GM23338 (cell line): ENCODE measurements around the gene ISY1. TPM values are rescaled to one million over a fixed set of nuclear protein-coding genes. Genes with fewer than 3 reads are reported as not detected.

Experiments
- ATAC-seq: fragments of 200-7000 bp; cut with Tn5 transposase; 3 replicates; pipeline ENCODE4 v1.9.1; 2020
- DNase-seq: peaks from one replicate; pipeline ENCODE4 v3.0.0-alpha.2; 2015; ENCODE audit warnings: low spot score
- H2AFZ ChIP-seq: fragments of 200-600 bp; sonication (generic); 2 replicates; pipeline ENCODE4 v1.8.0; 2016; ENCODE audit warnings: antibody characterized with exemption, mild to moderate bottlenecking, moderate library complexity
- H3F3A ChIP-seq: fragments of 200-600 bp; sonication (generic); replicated peaks from 2 replicates; pipeline ENCODE4 v1.8.0; 2017; ENCODE audit warnings: antibody characterized with exemption, mixed run types, low read depth
- H3K27ac ChIP-seq: fragments of 200-600 bp; sonication (generic); 2 replicates; pipeline ENCODE4 v1.6.1; 2016; ENCODE audit warnings: low read depth
- H3K27me3 ChIP-seq: fragments of 200-600 bp; sonication (generic); 2 replicates; pipeline ENCODE4 v1.8.0; 2016; ENCODE audit warnings: mild to moderate bottlenecking, mixed run types, moderate library complexity; ENCODE audit not compliant: insufficient read depth
- H3K36me3 ChIP-seq: fragments of 200-600 bp; sonication (generic); 2 replicates; pipeline ENCODE4 v1.8.0; 2016; ENCODE audit warnings: mild to moderate bottlenecking; ENCODE audit not compliant: insufficient read depth
- H3K4me1 ChIP-seq: fragments of 200-600 bp; sonication (generic); 2 replicates; pipeline ENCODE4 v1.8.0; 2016; ENCODE audit warnings: mild to moderate bottlenecking, moderate library complexity; ENCODE audit not compliant: insufficient read depth
- H3K4me2 ChIP-seq: fragments of 200-600 bp; sonication (generic); 2 replicates; pipeline ENCODE4 v1.7.1; 2017; ENCODE audit warnings: mixed run types
- H3K4me3 ChIP-seq: fragments of 200-600 bp; sonication (generic); 2 replicates; pipeline ENCODE4 v1.6.1; 2016; ENCODE audit warnings: mixed run types
- H3K79me2 ChIP-seq: fragments of 200-600 bp; sonication (generic); replicated peaks from 2 replicates; pipeline ENCODE4 v1.8.0; 2017; ENCODE audit warnings: mild to moderate bottlenecking; ENCODE audit not compliant: insufficient read depth
- H3K9me2 ChIP-seq: fragments of 200-600 bp; sonication (generic); 2 replicates; pipeline ENCODE4 v1.8.0; 2017; ENCODE audit not compliant: insufficient read depth
- H4K20me1 ChIP-seq: fragments of 200-600 bp; sonication (generic); replicated peaks from 2 replicates; pipeline ENCODE4 v1.8.0; 2017; ENCODE audit warnings: mild to moderate bottlenecking; ENCODE audit not compliant: insufficient read depth
- H3K27ac Mint-ChIP-seq: 2 replicates; pipeline ENCODE4 v1.8.0; 2020; ENCODE audit warnings: inconsistent platforms, mild to moderate bottlenecking, moderate library complexity, mixed read lengths
- H3K27me3 Mint-ChIP-seq: 3 replicates; pipeline ENCODE4 v1.8.0; 2022; ENCODE audit warnings: low read depth, mild to moderate bottlenecking, moderate library complexity, mixed read lengths, inconsistent platforms; ENCODE audit not compliant: insufficient read depth, poor library complexity
- H3K36me3 Mint-ChIP-seq: 3 replicates; pipeline ENCODE4 v1.8.0; 2021; ENCODE audit warnings: low read depth, mild to moderate bottlenecking, inconsistent platforms, moderate library complexity, mixed read lengths
- H3K4me1 Mint-ChIP-seq: 3 replicates; pipeline ENCODE4 v1.8.0; 2020; ENCODE audit warnings: mild to moderate bottlenecking, inconsistent platforms, mixed read lengths
- H3K4me3 Mint-ChIP-seq: 3 replicates; pipeline ENCODE4 v1.8.0; 2021; ENCODE audit warnings: moderate library complexity, mild to moderate bottlenecking, inconsistent platforms, mixed read lengths
- H3K9me3 Mint-ChIP-seq: 3 replicates; pipeline ENCODE4 v1.8.0; 2020; ENCODE audit warnings: moderate library complexity, mild to moderate bottlenecking, inconsistent platforms, mixed read lengths
- CREB1 ChIP-seq: fragments of 250-450 bp; sonication (Bioruptor Pico); IDR thresholded peaks from 2 replicates; pipeline ENCODE4 v1.5.0; 2020; ENCODE audit warnings: low read depth, mild to moderate bottlenecking, moderate library complexity
- EZH2 ChIP-seq: fragments of 200-600 bp; sonication (generic); IDR thresholded peaks from one replicate; pipeline ENCODE4 v1.8.0; 2017; ENCODE audit warnings: antibody characterized with exemption, mild to moderate bottlenecking, low read depth; ENCODE audit not compliant: unreplicated experiment
- EZH2phosphoT487 ChIP-seq: fragments of 200-600 bp; sonication (generic); IDR thresholded peaks from one replicate; pipeline ENCODE4 v1.8.1; 2018; ENCODE audit warnings: antibody characterized with exemption; ENCODE audit not compliant: unreplicated experiment
- JUNB ChIP-seq: IDR thresholded peaks from one replicate; pipeline ENCODE4 v1.6.1; 2016; ENCODE audit warnings: antibody characterized with exemption; ENCODE audit not compliant: unreplicated experiment
- NANOG ChIP-seq: IDR thresholded peaks from 2 replicates; pipeline ENCODE4 v1.6.1; 2016; ENCODE audit warnings: antibody characterized with exemption, borderline replicate concordance
- POLR2AphosphoS5 ChIP-seq: IDR thresholded peaks from 2 replicates; pipeline ENCODE4 v1.6.1; 2016; ENCODE audit warnings: antibody characterized with exemption, low read depth
- ZNF331 ChIP-seq: fragments of 250-450 bp; sonication (Bioruptor Pico); IDR thresholded peaks from 2 replicates; pipeline ENCODE4 v1.5.0; 2020; ENCODE audit warnings: low read depth, mild to moderate bottlenecking, moderate library complexity
- polyA plus RNA-seq: library from polyadenylated mRNA; unstranded; fragments of >200 nt; fragmentation: Nextera tagmentation; extraction: Ambion mirVana; gene quantifications from 2 replicates; pipeline ENCODE4 v1.2.1, GENCODE V29; 2016
- total RNA-seq: library from RNA; depleted of rRNA; stranded (reverse); fragments of >200 nt; shearing (Covaris generic); gene quantifications from 2 replicates; pipeline ENCODE4 v1.2.3, GENCODE V29; 2014
- TF ChIP-seq, protein P1 (sequence below): IDR thresholded peaks from one replicate; pipeline ENCODE4 v1.6.1; 2018; ENCODE audit warnings: antibody characterized with exemption; ENCODE audit not compliant: unreplicated experiment
- TF ChIP-seq, protein P2 (sequence below): fragments of 250-450 bp; sonication (Bioruptor Pico); IDR thresholded peaks from 2 replicates; pipeline ENCODE4 v1.5.0; 2020; ENCODE audit warnings: mild to moderate bottlenecking, moderate library complexity
- TF ChIP-seq, protein P3 (sequence below): IDR thresholded peaks from 2 replicates; pipeline ENCODE4 v1.6.1; 2016; ENCODE audit warnings: antibody characterized with exemption

ISY1 gene
- total and polyA plus RNA-seq, 2 experiments from 2014 or later: 11.3 to 23.6 TPM

DNA sequence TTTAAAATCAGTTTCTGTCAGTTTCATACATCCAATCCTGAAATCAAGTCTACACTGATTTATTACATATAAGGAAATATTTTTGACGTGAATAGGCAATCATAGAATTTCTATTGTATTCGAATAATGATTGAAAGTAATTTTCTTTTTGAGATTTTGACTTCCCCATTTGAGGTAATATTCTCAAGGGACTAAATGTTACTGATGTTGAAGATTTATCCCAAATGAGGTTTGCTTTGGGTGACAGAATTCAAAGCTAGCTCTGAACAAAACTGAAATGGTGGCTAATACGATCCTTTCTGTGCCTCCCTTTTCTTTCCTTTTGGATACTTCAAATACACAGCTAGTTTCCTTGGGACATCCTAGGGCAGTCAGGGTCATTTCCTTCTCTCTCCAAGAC, 35.7 kb upstream of the ISY1 start (continued):
- TF ChIP-seq EZH2 (no peak), EZH2phosphoT487 (no peak), ZNF331 (CRISPR knock-in tag) (no peak), CREB1 (CRISPR knock-in tag) (no peak)
- TF ChIP-seq, protein P1, sequence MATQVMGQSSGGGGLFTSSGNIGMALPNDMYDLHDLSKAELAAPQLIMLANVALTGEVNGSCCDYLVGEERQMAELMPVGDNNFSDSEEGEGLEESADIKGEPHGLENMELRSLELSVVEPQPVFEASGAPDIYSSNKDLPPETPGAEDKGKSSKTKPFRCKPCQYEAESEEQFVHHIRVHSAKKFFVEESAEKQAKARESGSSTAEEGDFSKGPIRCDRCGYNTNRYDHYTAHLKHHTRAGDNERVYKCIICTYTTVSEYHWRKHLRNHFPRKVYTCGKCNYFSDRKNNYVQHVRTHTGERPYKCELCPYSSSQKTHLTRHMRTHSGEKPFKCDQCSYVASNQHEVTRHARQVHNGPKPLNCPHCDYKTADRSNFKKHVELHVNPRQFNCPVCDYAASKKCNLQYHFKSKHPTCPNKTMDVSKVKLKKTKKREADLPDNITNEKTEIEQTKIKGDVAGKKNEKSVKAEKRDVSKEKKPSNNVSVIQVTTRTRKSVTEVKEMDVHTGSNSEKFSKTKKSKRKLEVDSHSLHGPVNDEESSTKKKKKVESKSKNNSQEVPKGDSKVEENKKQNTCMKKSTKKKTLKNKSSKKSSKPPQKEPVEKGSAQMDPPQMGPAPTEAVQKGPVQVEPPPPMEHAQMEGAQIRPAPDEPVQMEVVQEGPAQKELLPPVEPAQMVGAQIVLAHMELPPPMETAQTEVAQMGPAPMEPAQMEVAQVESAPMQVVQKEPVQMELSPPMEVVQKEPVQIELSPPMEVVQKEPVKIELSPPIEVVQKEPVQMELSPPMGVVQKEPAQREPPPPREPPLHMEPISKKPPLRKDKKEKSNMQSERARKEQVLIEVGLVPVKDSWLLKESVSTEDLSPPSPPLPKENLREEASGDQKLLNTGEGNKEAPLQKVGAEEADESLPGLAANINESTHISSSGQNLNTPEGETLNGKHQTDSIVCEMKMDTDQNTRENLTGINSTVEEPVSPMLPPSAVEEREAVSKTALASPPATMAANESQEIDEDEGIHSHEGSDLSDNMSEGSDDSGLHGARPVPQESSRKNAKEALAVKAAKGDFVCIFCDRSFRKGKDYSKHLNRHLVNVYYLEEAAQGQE: no peak

DNA sequence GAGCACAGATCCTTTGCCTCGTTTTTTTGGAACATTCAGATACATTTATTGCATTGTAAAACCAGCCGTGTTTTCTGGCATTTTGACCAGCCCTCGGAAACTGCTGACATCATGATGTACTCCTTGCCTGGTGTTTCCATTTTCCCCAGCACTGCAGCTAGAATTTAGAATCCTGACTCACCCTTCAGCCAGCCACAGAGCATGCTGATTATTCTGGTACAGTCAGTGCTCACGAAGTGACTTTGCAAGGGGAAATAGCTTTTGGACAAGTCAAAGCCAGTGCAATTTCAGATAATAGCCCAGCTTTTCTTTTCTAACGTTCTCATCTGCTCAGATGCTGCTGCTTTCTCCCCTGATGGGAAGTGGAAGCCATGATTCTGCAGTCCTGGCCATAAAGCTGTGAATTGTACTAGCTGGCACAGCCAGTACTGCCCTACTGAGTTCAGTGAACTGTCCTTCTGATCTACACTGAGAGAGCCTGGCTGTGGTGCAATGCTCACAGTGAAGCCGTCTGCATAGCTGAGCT, 34.9 kb upstream of the ISY1 start:
- no peak for DNase-seq
- H3K9me3 Mint-ChIP-seq: no peaks in the 10 kb centered on the region
- Histone ChIP-seq H3K4me2 (no peak overlapping the region), H4K20me1 (no peaks in the 10 kb centered on the region), H3K27me3 (no peaks in the 10 kb centered on the region), H3K4me1 (no peaks in the 10 kb centered on the region), H2AFZ (no peak overlapping the region), H3K27ac (no peak overlapping the region), H3K36me3 (no peaks in the 10 kb centered on the region), H3K4me3 (no peak overlapping the region), H3F3A (0 out of 2 replicates have a peak, but pooled peaks cover 3% of the 10 kb centered on the region), H3K9me2 (no peaks in the 10 kb centered on the region), H3K79me2 (no peaks in the 10 kb centered on the region)
- H3K27ac Mint-ChIP-seq: 0 out of 2 replicates have a peak overlapping the region, but pooled peaks have one; percentile 23
- H3K27me3 Mint-ChIP-seq: peaks cover 3% of the 10 kb centered on the region
- H3K36me3 Mint-ChIP-seq: no peaks in the 10 kb centered on the region
- H3K4me3 Mint-ChIP-seq: no peak overlapping the region
- H3K4me1 Mint-ChIP-seq: peaks cover 2% of the 10 kb centered on the region; the same call in 1 of the 3 replicates
- ATAC-seq: no peak
- TF ChIP-seq POLR2AphosphoS5 (no peak), JUNB (no peak), NANOG (no peak), ZNF331 (CRISPR knock-in tag) (no peak), EZH2phosphoT487 (no peak), EZH2 (no peak)
- TF ChIP-seq, protein P1: no peak
- TF ChIP-seq, protein P2, sequence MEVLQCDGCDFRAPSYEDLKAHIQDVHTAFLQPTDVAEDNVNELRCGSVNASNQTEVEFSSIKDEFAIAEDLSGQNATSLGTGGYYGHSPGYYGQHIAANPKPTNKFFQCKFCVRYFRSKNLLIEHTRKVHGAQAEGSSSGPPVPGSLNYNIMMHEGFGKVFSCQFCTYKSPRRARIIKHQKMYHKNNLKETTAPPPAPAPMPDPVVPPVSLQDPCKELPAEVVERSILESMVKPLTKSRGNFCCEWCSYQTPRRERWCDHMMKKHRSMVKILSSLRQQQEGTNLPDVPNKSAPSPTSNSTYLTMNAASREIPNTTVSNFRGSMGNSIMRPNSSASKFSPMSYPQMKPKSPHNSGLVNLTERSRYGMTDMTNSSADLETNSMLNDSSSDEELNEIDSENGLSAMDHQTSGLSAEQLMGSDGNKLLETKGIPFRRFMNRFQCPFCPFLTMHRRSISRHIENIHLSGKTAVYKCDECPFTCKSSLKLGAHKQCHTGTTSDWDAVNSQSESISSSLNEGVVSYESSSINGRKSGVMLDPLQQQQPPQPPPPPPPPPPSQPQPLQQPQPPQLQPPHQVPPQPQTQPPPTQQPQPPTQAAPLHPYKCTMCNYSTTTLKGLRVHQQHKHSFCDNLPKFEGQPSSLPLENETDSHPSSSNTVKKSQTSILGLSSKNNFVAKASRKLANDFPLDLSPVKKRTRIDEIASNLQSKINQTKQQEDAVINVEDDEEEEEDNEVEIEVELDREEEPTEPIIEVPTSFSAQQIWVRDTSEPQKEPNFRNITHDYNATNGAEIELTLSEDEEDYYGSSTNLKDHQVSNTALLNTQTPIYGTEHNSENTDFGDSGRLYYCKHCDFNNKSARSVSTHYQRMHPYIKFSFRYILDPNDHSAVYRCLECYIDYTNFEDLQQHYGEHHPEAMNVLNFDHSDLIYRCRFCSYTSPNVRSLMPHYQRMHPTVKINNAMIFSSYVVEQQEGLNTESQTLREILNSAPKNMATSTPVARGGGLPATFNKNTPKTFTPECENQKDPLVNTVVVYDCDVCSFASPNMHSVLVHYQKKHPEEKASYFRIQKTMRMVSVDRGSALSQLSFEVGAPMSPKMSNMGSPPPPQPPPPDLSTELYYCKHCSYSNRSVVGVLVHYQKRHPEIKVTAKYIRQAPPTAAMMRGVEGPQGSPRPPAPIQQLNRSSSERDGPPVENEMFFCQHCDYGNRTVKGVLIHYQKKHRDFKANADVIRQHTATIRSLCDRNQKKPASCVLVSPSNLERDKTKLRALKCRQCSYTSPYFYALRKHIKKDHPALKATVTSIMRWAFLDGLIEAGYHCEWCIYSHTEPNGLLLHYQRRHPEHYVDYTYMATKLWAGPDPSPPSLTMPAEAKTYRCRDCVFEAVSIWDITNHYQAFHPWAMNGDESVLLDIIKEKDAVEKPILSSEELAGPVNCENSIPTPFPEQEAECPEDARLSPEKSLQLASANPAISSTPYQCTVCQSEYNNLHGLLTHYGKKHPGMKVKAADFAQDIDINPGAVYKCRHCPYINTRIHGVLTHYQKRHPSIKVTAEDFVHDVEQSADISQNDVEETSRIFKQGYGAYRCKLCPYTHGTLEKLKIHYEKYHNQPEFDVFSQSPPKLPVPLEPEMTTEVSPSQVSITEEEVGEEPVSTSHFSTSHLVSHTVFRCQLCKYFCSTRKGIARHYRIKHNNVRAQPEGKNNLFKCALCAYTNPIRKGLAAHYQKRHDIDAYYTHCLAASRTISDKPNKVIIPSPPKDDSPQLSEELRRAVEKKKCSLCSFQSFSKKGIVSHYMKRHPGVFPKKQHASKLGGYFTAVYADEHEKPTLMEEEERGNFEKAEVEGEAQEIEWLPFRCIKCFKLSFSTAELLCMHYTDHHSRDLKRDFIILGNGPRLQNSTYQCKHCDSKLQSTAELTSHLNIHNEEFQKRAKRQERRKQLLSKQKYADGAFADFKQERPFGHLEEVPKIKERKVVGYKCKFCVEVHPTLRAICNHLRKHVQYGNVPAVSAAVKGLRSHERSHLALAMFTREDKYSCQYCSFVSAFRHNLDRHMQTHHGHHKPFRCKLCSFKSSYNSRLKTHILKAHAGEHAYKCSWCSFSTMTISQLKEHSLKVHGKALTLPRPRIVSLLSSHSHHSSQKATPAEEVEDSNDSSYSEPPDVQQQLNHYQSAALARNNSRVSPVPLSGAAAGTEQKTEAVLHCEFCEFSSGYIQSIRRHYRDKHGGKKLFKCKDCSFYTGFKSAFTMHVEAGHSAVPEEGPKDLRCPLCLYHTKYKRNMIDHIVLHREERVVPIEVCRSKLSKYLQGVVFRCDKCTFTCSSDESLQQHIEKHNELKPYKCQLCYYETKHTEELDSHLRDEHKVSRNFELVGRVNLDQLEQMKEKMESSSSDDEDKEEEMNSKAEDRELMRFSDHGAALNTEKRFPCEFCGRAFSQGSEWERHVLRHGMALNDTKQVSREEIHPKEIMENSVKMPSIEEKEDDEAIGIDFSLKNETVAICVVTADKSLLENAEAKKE (CRISPR knock-in tag): no peak
- TF ChIP-seq, protein P3, sequence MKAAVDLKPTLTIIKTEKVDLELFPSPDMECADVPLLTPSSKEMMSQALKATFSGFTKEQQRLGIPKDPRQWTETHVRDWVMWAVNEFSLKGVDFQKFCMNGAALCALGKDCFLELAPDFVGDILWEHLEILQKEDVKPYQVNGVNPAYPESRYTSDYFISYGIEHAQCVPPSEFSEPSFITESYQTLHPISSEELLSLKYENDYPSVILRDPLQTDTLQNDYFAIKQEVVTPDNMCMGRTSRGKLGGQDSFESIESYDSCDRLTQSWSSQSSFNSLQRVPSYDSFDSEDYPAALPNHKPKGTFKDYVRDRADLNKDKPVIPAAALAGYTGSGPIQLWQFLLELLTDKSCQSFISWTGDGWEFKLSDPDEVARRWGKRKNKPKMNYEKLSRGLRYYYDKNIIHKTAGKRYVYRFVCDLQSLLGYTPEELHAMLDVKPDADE: no peak
